ENCODE data around the gene ARHGAP21. TPM values are rescaled to one million over a fixed set of nuclear protein-coding genes. Genes with fewer than 3 reads are reported as not detected.

ARHGAP21 gene
- polyA plus RNA-seq, 1 donor from 2014 or later, result 138 TPM

DNA sequence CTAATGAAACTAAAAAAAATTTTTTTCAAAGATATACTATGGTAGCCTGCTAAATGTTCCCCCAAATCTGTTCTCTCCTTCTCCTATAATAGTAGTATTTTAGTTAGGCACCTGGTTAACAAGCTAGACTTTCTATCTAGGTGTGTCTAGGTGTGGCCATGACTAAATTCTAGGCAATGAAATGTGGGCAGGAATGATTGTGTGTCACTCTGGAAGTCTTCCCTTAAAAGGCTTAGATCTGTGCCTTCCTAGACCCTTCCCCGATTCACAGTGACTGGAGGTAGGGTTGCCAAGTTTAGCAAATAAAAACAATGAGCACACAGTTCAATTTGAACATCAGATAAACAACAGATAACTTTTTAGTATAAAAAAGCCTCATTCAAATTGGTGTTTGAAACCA, 8.3 kb upstream of the ARHGAP21 start:
- Histone ChIP-seq H3K27me3 (ENCODE audit: insufficient read depth, low read depth, low read length) (no peaks in the 10 kb centered on the region), H3K36me3 (ENCODE audit: insufficient read depth, low read length) (no peaks in the 10 kb centered on the region), H3K27ac (ENCODE audit: low read length) (no peak overlapping the region), H3K9ac (ENCODE audit: low read length) (no peak overlapping the region), H3F3A (ENCODE audit: insufficient read depth, low read length, poor library complexity, severe bottlenecking) (no peaks in the 10 kb centered on the region), H2AFZ (ENCODE audit: low read depth, low read length) (no peak overlapping the region), H3K79me2 (replicated peaks; ENCODE audit: insufficient read depth, low read length) (no peaks in the 10 kb centered on the region), H3K4me3 (ENCODE audit: low read length) (no peak overlapping the region), H3K9me3 (ENCODE audit: low read length) (no peaks in the 10 kb centered on the region), H3K4me2 (ENCODE audit: low read length) (no peak overlapping the region), H3K9me2 (ENCODE audit: insufficient read depth, low read length) (no peaks in the 10 kb centered on the region), H4K20me1 (ENCODE audit: insufficient read depth) (no peaks in the 10 kb centered on the region)
- no peak for TF ChIP-seq SMC3 (conservative IDR thresholded peaks at IDR 0.05; ENCODE audit: poor library complexity)
- TF ChIP-seq EP300 (conservative IDR thresholded peaks at IDR 0.05; ENCODE audit: poor library complexity, severe bottlenecking), result no peak
- no peak for TF ChIP-seq EZH2 (IDR thresholded peaks at IDR 0.05; ENCODE audit: borderline replicate concordance, insufficient read depth, low read length, poor library complexity, severe bottlenecking)

DNA sequence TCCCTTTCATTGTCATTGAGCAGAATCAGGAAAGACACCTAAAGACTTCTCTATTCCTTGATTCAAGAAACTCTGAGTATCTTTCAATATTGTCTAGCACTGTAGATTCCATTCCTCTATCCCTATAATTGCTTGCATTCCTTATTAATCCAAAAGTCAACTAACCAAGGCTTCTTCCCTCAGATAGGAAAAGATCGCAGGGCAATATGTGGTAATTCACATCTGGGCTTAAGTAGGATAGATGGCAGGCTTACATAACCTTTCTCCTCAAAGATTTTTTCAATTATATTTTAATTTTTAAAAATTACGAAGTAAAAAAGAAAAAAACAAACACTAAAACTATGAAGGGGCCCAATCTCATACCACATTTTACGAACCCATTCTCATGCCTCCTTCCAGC, 7.1 kb upstream of the ARHGAP21 start:
- no peaks in the 10 kb centered on the region for H3K27me3 ChIP-seq (ENCODE audit: insufficient read depth, low read depth, low read length)
- no peak overlapping the region for H3K27ac ChIP-seq (ENCODE audit: low read length)
- H3K9me3 ChIP-seq (ENCODE audit: low read length), result no peaks in the 10 kb centered on the region
- H3F3A ChIP-seq (ENCODE audit: insufficient read depth, low read length, poor library complexity, severe bottlenecking), result no peaks in the 10 kb centered on the region
- H3K9ac ChIP-seq (ENCODE audit: low read length), result no peak overlapping the region
- H3K9me2 ChIP-seq (ENCODE audit: insufficient read depth, low read length), result no peaks in the 10 kb centered on the region
- H3K79me2 ChIP-seq (replicated peaks; ENCODE audit: insufficient read depth, low read length), result no peaks in the 10 kb centered on the region
- TF ChIP-seq EP300 (conservative IDR thresholded peaks at IDR 0.05; ENCODE audit: poor library complexity, severe bottlenecking) (no peak), TAF1 (IDR thresholded peaks at IDR 0.05; ENCODE audit: low read depth) (no peak), EZH2 (IDR thresholded peaks at IDR 0.05; ENCODE audit: borderline replicate concordance, insufficient read depth, low read length, poor library complexity, severe bottlenecking) (no peak), POLR2AphosphoS5 (IDR thresholded peaks at IDR 0.05) (no peak), MXI1 (conservative IDR thresholded peaks at IDR 0.05; ENCODE audit: poor library complexity, severe bottlenecking) (no peak), SMC3 (conservative IDR thresholded peaks at IDR 0.05; ENCODE audit: poor library complexity) (no peak), RAD21 (conservative IDR thresholded peaks at IDR 0.05) (no peak)
- TF ChIP-seq, protein P1, sequence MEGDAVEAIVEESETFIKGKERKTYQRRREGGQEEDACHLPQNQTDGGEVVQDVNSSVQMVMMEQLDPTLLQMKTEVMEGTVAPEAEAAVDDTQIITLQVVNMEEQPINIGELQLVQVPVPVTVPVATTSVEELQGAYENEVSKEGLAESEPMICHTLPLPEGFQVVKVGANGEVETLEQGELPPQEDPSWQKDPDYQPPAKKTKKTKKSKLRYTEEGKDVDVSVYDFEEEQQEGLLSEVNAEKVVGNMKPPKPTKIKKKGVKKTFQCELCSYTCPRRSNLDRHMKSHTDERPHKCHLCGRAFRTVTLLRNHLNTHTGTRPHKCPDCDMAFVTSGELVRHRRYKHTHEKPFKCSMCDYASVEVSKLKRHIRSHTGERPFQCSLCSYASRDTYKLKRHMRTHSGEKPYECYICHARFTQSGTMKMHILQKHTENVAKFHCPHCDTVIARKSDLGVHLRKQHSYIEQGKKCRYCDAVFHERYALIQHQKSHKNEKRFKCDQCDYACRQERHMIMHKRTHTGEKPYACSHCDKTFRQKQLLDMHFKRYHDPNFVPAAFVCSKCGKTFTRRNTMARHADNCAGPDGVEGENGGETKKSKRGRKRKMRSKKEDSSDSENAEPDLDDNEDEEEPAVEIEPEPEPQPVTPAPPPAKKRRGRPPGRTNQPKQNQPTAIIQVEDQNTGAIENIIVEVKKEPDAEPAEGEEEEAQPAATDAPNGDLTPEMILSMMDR (IDR thresholded peaks at IDR 0.05; ENCODE audit: poor library complexity, severe bottlenecking), result no peak
- TF ChIP-seq, protein P2, sequence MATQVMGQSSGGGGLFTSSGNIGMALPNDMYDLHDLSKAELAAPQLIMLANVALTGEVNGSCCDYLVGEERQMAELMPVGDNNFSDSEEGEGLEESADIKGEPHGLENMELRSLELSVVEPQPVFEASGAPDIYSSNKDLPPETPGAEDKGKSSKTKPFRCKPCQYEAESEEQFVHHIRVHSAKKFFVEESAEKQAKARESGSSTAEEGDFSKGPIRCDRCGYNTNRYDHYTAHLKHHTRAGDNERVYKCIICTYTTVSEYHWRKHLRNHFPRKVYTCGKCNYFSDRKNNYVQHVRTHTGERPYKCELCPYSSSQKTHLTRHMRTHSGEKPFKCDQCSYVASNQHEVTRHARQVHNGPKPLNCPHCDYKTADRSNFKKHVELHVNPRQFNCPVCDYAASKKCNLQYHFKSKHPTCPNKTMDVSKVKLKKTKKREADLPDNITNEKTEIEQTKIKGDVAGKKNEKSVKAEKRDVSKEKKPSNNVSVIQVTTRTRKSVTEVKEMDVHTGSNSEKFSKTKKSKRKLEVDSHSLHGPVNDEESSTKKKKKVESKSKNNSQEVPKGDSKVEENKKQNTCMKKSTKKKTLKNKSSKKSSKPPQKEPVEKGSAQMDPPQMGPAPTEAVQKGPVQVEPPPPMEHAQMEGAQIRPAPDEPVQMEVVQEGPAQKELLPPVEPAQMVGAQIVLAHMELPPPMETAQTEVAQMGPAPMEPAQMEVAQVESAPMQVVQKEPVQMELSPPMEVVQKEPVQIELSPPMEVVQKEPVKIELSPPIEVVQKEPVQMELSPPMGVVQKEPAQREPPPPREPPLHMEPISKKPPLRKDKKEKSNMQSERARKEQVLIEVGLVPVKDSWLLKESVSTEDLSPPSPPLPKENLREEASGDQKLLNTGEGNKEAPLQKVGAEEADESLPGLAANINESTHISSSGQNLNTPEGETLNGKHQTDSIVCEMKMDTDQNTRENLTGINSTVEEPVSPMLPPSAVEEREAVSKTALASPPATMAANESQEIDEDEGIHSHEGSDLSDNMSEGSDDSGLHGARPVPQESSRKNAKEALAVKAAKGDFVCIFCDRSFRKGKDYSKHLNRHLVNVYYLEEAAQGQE (IDR thresholded peaks at IDR 0.05; ENCODE audit: borderline replicate concordance), result no peak
- H4K20me1 ChIP-seq (ENCODE audit: insufficient read depth), result no peaks in the 10 kb centered on the region
- H3K36me3 ChIP-seq (ENCODE audit: insufficient read depth, low read length), result no peaks in the 10 kb centered on the region
- H3K4me3 ChIP-seq (ENCODE audit: low read length), result no peak overlapping the region
- H2AFZ ChIP-seq (ENCODE audit: low read depth, low read length), result no peak overlapping the region
- H3K4me2 ChIP-seq (ENCODE audit: low read length), result no peak overlapping the region

All from neural cell (in vitro differentiated cells).